ENCODE measurements around the gene P2RX5.

Gene P2RX5

GRCh38 chr17:3636908-3637373, 59.0 kb downstream of the P2RX5 start:
- in situ Hi-C loops (cut with HindIII; ENCODE audit: low pct_ligation_motif_present, low pct_unique_long_range_greater_than_20kb, low sequenced_read_pairs): no loop called here
- peak; percentile 25 for DNase-seq

GRCh38 chr17:3636154-3636907, 59.6 kb downstream of the P2RX5 start, which contains the start of the genes CTNS and SHPK:
CTNS (plus strand) TSS chr17:3636760; CDS start chr17:3640207, 3,447 bp downstream.
SHPK (minus strand) TSS chr17:3636250; CDS start chr17:3636219, 31 bp downstream.
- DNase-seq: peak; percentile 98
- in situ Hi-C loops (cut with HindIII; ENCODE audit: low pct_ligation_motif_present, low pct_unique_long_range_greater_than_20kb, low sequenced_read_pairs): no loop called here

GRCh38 chr17:3635474-3636153, 60.3 kb downstream of the P2RX5 start:
- in situ Hi-C loops (cut with HindIII; ENCODE audit: low pct_ligation_motif_present, low pct_unique_long_range_greater_than_20kb, low sequenced_read_pairs): no loop called here

GRCh38 chr17:3632287-3632686, 63.7 kb downstream of the P2RX5 start:
- in situ Hi-C loops (cut with HindIII; ENCODE audit: low pct_ligation_motif_present, low pct_unique_long_range_greater_than_20kb, low sequenced_read_pairs): no loop called here
- DNase-seq: no peak

More at GRCh38 chr17:3635474-3636153, 60.3 kb downstream of the P2RX5 start:
- no peak for DNase-seq

GRCh38 chr17:3630781-3631180, 65.2 kb downstream of the P2RX5 start:
- in situ Hi-C loops (cut with HindIII; ENCODE audit: low pct_ligation_motif_present, low pct_unique_long_range_greater_than_20kb, low sequenced_read_pairs): no loop called here
- DNase-seq: no peak

- no peak for DNase-seq
Observed at GRCh38 chr17:3627769-3628167, 68.2 kb downstream of the P2RX5 start.

GRCh38 chr17:3626831-3627768, 68.9 kb downstream of the P2RX5 start:
- in situ Hi-C loops (cut with HindIII; ENCODE audit: low pct_ligation_motif_present, low pct_unique_long_range_greater_than_20kb, low sequenced_read_pairs): no loop called here
- no peak for DNase-seq

More at GRCh38 chr17:3627769-3628167, 68.2 kb downstream of the P2RX5 start:
- in situ Hi-C loops (cut with HindIII; ENCODE audit: low pct_ligation_motif_present, low pct_unique_long_range_greater_than_20kb, low sequenced_read_pairs): no loop called here
